ENCODE data around the gene PRMT5. TPM values are rescaled to one million over a fixed set of nuclear protein-coding genes. Genes with fewer than 3 reads are reported as not detected.

Gene PRMT5
- total and polyA plus RNA-seq, 2 donors (not counting 3 experiments of a cell fraction or from before 2014, with no cell fraction given) = 73.1 to 197 TPM

- intact Hi-C loops (cut with micrococcal nuclease) = loop anchor here (1.0 to 2.0 kb wide), 2 partner anchors 21 to 26 kb away; no protein-coding TSS in a partner anchor
- H3K79me2 ChIP-seq (ENCODE audit: control insufficient read depth, insufficient read depth, low read length) = no peaks in the 10 kb centered on the region
- TF ChIP-seq POLR2AphosphoS5 (IDR thresholded peaks at IDR 0.05; ENCODE audit: insufficient read depth, low read depth, low read length) (no peak), FOS (IDR thresholded peaks at IDR 0.05; ENCODE audit: borderline replicate concordance, insufficient read depth, low read length) (no peak), CTCF (IDR thresholded peaks at IDR 0.05; ENCODE audit: extremely low read depth in 1 of 2, insufficient read depth in 1 of 2, low read depth in 1 of 2, low read length in 2 of 2) (no peak), JUN (IDR thresholded peaks at IDR 0.05; ENCODE audit: borderline replicate concordance, insufficient read depth, insufficient read length, low read depth) (no peak), GATA2 (IDR thresholded peaks at IDR 0.05; ENCODE audit: insufficient read depth, insufficient read length, low read depth, low read length) (no peak), EZH2 (IDR thresholded peaks at IDR 0.05; ENCODE audit: borderline replicate concordance, low read depth, low read length, severe bottlenecking) (no peak), POLR2A (IDR thresholded peaks at IDR 0.05; ENCODE audit: low read depth, low read length) (no peak), MAX (IDR thresholded peaks at IDR 0.05; ENCODE audit: insufficient read depth, insufficient read length) (no peak), MYC (IDR thresholded peaks at IDR 0.05; ENCODE audit: low read depth, low read length) (no peak)
- H3K4me1 ChIP-seq (ENCODE audit: control insufficient read depth, extremely low read depth, insufficient read depth, low read length) = peaks cover 10% of the 10 kb centered on the region
- H3K36me3 ChIP-seq (ENCODE audit: control insufficient read depth in 2 of 2, extremely low read depth in 1 of 2, insufficient read depth in 2 of 2, low read length in 2 of 2) = no peaks in the 10 kb centered on the region
- H2AFZ ChIP-seq (ENCODE audit: low read depth, low read length) = peak overlapping the region; percentile 99
- no peaks in the 10 kb centered on the region for H3K9me3 ChIP-seq (replicated peaks; ENCODE audit: control insufficient read depth, insufficient read depth, low read length)
- peak; percentile 53 for DNase-seq (ENCODE audit: low read depth, low spot score)
- no peaks in the 10 kb centered on the region for H4K20me1 ChIP-seq (replicated peaks; ENCODE audit: control insufficient read depth, extremely low read depth, insufficient read depth, low read length)
- no peaks in the 10 kb centered on the region for H3K9me1 ChIP-seq (replicated peaks; ENCODE audit: control insufficient read depth, extremely low read depth, insufficient read depth, low read length)
- H3K27me3 ChIP-seq (ENCODE audit: control insufficient read depth in 2 of 2, insufficient read depth in 2 of 2, low read length in 2 of 2) = no peaks in the 10 kb centered on the region
- H3K27ac ChIP-seq (ENCODE audit: insufficient read depth, low read depth, low read length) = peak overlapping the region; percentile 82
- BruUV-seq (replicated peaks) = no TSS peak
- H3K4me2 ChIP-seq (ENCODE audit: insufficient read depth, low read length) = peak overlapping the region; percentile 99
- CTCF ChIA-PET = interaction anchor here (0.7 to 4.0 kb wide), 15 partner anchors 9 to 399 kb away, joined by 3 to 23 read pairs (median 5); partner anchors contain the start of genes AJUBA and PRMT5
- peak overlapping the region; percentile 52 to 96 (median 94) for H3K4me3 ChIP-seq (replicated peaks in 1 of 3; ENCODE audit: insufficient read depth in 1 of 3, low read depth in 1 of 3, low read length in 3 of 3)
- FAIRE-seq = peak; percentile 55
- dilution Hi-C loops (cut with MboI; ENCODE audit: extremely low pct_ligation_motif_present, low sequenced_read_pairs) = no loop called here
- POLR2A ChIA-PET = interaction anchor here (0.6 to 1.6 kb wide), 3 partner anchors 11 to 116 kb away, joined by 3 to 6 read pairs (median 5); partner anchors contain the start of gene PRMT5
- peak overlapping the region; percentile 92 for H3K9ac ChIP-seq (replicated peaks; ENCODE audit: extremely low read depth, insufficient read depth, low read length)
These were observed 26.8 kb upstream of the PRMT5 start for GRCh38 chr14:22955702-22956569.

Data from endothelial cell of umbilical vein (primary cell).